OCI-LY7 (cell line): ENCODE data around the gene FANCB.

Experiments
- CTCF ChIP-seq: fragments of 200-600 bp; sonication (generic); conservative IDR thresholded peaks from 2 replicates; pipeline ENCODE4 v1.5.1; 2014; ENCODE audit warnings: mild to moderate bottlenecking, antibody characterized with exemption, low read length, moderate library complexity, mixed read lengths
- EZH2phosphoT487 ChIP-seq: fragments of 200-600 bp; sonication (generic); IDR thresholded peaks from 2 replicates; pipeline ENCODE4 v1.6.1; 2018; ENCODE audit warnings: low read depth, borderline replicate concordance, mild to moderate bottlenecking, mixed run types, antibody characterized with exemption, low read length, moderate library complexity, mixed read lengths

GRCh38 chrX:14829643-14830042, 43.2 kb downstream of the FANCB start:
- TF ChIP-seq CTCF (no peak), EZH2phosphoT487 (no peak)
